Heart right ventricle (tissue), 16 donors: Measurements from ENCODE around the gene DEPP1. TPM values are rescaled to one million over a fixed set of nuclear protein-coding genes. Genes with fewer than 3 reads are reported as not detected.

ENCODE experiments used
- ATAC-seq, 8 donors: fragments of 200-7000 bp; cut with Tn5 transposase; one replicate each; pipeline ENCODE4 v1.9.1; 2020; ENCODE audit warnings: mild to moderate bottlenecking in 8 of 8, moderate library complexity in 8 of 8, moderate number of reproducible peaks in 1 of 8
- DNase-seq, 2 donors: peaks; one replicate each; pipeline ENCODE4 v3.0.0-alpha.2; 2020
- H3K27ac ChIP-seq, 10 donors: fragments of 200-600 bp; sonication (generic) in 2 of 10; one replicate each; pipeline versions ENCODE4 v1.5.0 to v1.8.0; 2020 to 2022; ENCODE audit warnings: mild to moderate bottlenecking in 3 of 10
- H3K27me3 ChIP-seq, 7 donors: fragments of 200-600 bp; one replicate each; pipeline ENCODE4 v1.8.0; 2021 to 2022; ENCODE audit warnings: mild to moderate bottlenecking in 2 of 7
- H3K36me3 ChIP-seq, 9 donors: fragments of 200-600 bp; sonication (generic) in 1 of 9; one replicate each; pipeline versions ENCODE4 v1.5.0 to v1.8.0; 2020 to 2022; ENCODE audit warnings: mild to moderate bottlenecking in 2 of 9
- H3K4me1 ChIP-seq, 9 donors: fragments of 200-600 bp; sonication (generic) in 1 of 9; one replicate each; pipeline versions ENCODE4 v1.5.0 to v1.8.0; 2020 to 2022; ENCODE audit warnings: mild to moderate bottlenecking in 4 of 9
- H3K4me3 ChIP-seq, 10 donors: fragments of 200-600 bp; sonication (generic) in 2 of 10; one replicate each; pipeline versions ENCODE4 v1.5.0 to v1.8.0; 2020 to 2022; ENCODE audit warnings: mild to moderate bottlenecking in 7 of 10, moderate library complexity in 2 of 10
- H3K9me3 ChIP-seq, 11 donors: fragments of 200-600 bp in 10 of 11; sonication (generic) in 2 of 11; one replicate each; pipeline versions ENCODE4 v1.5.0 to v1.8.0; 2013 to 2022; ENCODE audit warnings: mild to moderate bottlenecking in 2 of 11, control low read depth in 1 of 11, moderate library complexity in 1 of 11
- WGBS, 2 donors: extraction: QIAGEN DNeasy Blood & Tissue Kit; methylation state at CpG; one replicate each; pipeline ENCODE4 v1.1.7; 2013; ENCODE audit warnings: inconsistent platforms in 1 of 2; 5-methylcytosine and 5-hydroxymethylcytosine counted together
- intact Hi-C, 10 donors: fragments of 100-400 bp; cut with DNase I; formaldehyde crosslinking; loops; one replicate each; pipeline versions ENCODE4 v1.11.1 to v1.14.2; 2022
- polyA plus RNA-seq, 2 donors: library from polyadenylated mRNA; stranded (reverse); fragments of 200-250 nt; gene quantifications; one replicate each; pipeline ENCODE4 v1.2.3, GENCODE V29; 2013
- total RNA-seq, 10 donors: library from RNA; stranded (reverse); fragmentation: NEBNext Ultra II Directional in 3 of 10; extraction: Animal tissue kit (Norgen Biotek cat#: 25700) in 3 of 10; gene quantifications; one replicate each; pipeline versions ENCODE4 v1.2.1 to v1.2.4, GENCODE V29; 2021 to 2023
- TF ChIP-seq, protein P1 (sequence below), 9 donors: fragments of 200-600 bp; sonication (generic) in 2 of 9; IDR thresholded peaks; one replicate each; pipeline versions ENCODE4 v1.5.0 to v1.8.0; 2021 to 2022; ENCODE audit warnings: antibody characterized with exemption in 9 of 9, mild to moderate bottlenecking in 5 of 9, moderate library complexity in 1 of 9
- donor health status: Arrhythmogenic right ventricular cardiomyopathy.
- donor health status: ischemic (EF 13 %, LVEDD 7.1; RV severe dilation, severe dysfunction).
- donor health status: healthy with polysubstance abuse.
- donor health status: DM: no; HTN: yes; CAD: no.
- donor health status: DM: no; HTN: no; CAD: no.
- donor health status: ischemic (EF 25% LVEDD 6.9; RV normal size, moderate dysfunction).
- donor health status: ischemic (EF 25% LVEDD 5.7; RV mildly dilated, moderate dysfunction).
- donor health status: healthy.
- donor health status: DM: yes; HTN: yes; CAD: no.
- donor health status: Ischemic cardiomyopathy.
- donor health status: ischemic (EF 35%, LVEDD 5.7; RV mildly dilated, moderate dysfunction).
- donor health status: nonischemic (EF 11% LVEDD 7.7; RV severe dilation, severe dysfunction).
- donor health status: DM: yes; HTN: yes; CAD: no.
- donor health status: PGD.
- donor health status: ischemic (EF 29% LVEDD 5.4; RV normal size, mild dysfunction).
- donor health status: nonischemic (EF 23%, LVEDD 6.1; RV moderate dilation, normal function).

DEPP1 gene
- total and polyA plus RNA-seq, 12 donors: 10.0 to 172 (median 25.1) TPM

GRCh38 chr10:44935966-44936295 is 42.7 kb downstream of the DEPP1 start:
- TF ChIP-seq, protein P1, sequence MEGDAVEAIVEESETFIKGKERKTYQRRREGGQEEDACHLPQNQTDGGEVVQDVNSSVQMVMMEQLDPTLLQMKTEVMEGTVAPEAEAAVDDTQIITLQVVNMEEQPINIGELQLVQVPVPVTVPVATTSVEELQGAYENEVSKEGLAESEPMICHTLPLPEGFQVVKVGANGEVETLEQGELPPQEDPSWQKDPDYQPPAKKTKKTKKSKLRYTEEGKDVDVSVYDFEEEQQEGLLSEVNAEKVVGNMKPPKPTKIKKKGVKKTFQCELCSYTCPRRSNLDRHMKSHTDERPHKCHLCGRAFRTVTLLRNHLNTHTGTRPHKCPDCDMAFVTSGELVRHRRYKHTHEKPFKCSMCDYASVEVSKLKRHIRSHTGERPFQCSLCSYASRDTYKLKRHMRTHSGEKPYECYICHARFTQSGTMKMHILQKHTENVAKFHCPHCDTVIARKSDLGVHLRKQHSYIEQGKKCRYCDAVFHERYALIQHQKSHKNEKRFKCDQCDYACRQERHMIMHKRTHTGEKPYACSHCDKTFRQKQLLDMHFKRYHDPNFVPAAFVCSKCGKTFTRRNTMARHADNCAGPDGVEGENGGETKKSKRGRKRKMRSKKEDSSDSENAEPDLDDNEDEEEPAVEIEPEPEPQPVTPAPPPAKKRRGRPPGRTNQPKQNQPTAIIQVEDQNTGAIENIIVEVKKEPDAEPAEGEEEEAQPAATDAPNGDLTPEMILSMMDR (IDR thresholded peaks at IDR 0.05): no peak
- WGBS, 2 donors: 30 to 40% methylated on average over 3 of the region's 3 CpGs
- H3K9me3 ChIP-seq: no peaks in the 10 kb centered on the region
- peak in 1 of 8 donors; percentile 0 for ATAC-seq
- no peaks in the 10 kb centered on the region for H3K27me3 ChIP-seq
- no peaks in the 10 kb centered on the region for H3K36me3 ChIP-seq
- intact Hi-C loops: loop anchor here in 2 of 10 donors (5.0 to 10.0 kb wide), 4 partner anchors 36 to 299 kb away; partner anchors contain the start of gene ZNF22 (in 1 of the 2)
- no peak for DNase-seq
- H3K4me1 ChIP-seq: peaks cover 9 to 76% (median 43%) of the 10 kb centered on the region in 9 donors
- H3K4me3 ChIP-seq: no peak overlapping the region
- H3K27ac ChIP-seq: peak overlapping the region in 8 of 10 donors; percentile 22 to 76 (median 62)

DNA sequence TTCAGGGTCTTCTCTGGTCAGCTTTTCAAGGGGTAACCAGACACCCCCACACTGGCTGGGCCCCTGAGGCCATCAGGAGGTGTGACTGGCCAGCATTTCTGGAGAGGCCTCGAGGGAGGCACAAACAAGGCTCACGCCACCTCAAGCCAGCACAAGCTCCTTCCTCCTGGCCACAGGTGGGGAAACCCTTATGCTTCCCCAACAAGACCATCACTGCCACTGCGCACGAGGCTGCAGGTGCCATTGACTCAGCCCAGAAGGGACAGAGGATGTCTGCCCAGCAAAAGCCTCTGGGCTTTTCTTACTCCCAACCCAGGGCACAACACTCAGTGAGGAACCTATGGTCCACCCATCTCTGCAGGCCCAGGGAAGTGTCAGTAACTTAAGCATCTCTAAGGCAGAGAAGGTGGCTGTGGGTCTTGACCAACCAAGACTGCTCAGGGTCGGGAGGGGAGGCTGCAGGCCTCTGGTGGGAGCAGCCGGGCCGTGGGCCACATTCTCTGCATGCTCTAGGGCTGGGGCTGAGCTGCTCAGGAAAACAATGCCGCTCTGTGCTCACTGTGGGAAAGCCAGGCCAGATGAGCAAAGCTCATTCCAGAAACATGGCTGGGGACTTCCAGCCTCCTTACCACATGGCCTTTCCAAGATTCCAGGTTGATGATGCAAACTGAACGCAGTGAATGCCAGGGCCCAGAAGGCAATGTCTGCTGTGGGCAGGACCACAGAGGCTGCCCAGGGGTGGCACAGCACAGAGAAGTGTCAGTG is 43.2 kb downstream of the DEPP1 start:
- 49 to 55% methylated on average over 9 of the region's 9 CpGs for WGBS, 2 donors
- no peaks in the 10 kb centered on the region for H3K27me3 ChIP-seq
- H3K36me3 ChIP-seq: no peaks in the 10 kb centered on the region
- DNase-seq (peak; percentile 67 to 70), ATAC-seq (peak; percentile 70 to 86 (median 75))
- H3K27ac ChIP-seq: peak overlapping the region in 9 of 10 donors; percentile 41 to 76 (median 63)
- H3K4me3 ChIP-seq: no peak overlapping the region
- H3K4me1 ChIP-seq: peaks cover 9 to 76% (median 43%) of the 10 kb centered on the region in 9 donors
- H3K9me3 ChIP-seq: no peaks in the 10 kb centered on the region
- intact Hi-C loops: loop anchor here in 2 of 10 donors (5.0 to 10.0 kb wide), 4 partner anchors 37 to 299 kb away; partner anchors contain the start of gene ZNF22 (in 1 of the 2)
- TF ChIP-seq, protein P1 (IDR thresholded peaks at IDR 0.05): peak in 1 of 9 donors; percentile 10

GRCh38 chr10:44934416-44935200 is 44.0 kb downstream of the DEPP1 start:
- peak; percentile 33 to 49 for DNase-seq
- WGBS, 2 donors: 64 to 68% methylated on average over 18 of the region's 18 CpGs
- Histone ChIP-seq H3K27ac (peak overlapping the region in 9 of 10 donors; percentile 41 to 76 (median 63)), H3K27me3 (no peaks in the 10 kb centered on the region), H3K4me1 (peaks cover 9 to 68% (median 43%) of the 10 kb centered on the region in 9 donors), H3K4me3 (no peak overlapping the region), H3K9me3 (no peaks in the 10 kb centered on the region), H3K36me3 (no peaks in the 10 kb centered on the region)
- intact Hi-C loops: loop anchor here in 7 of 10 donors (1.0 to 10.0 kb wide), 8 partner anchors 38 to 300 kb away; partner anchors contain the start of genes DEPP1 (in 1 of the 7) and ZNF22 (in 1 of the 7)
- TF ChIP-seq, protein P1 (IDR thresholded peaks at IDR 0.05): no peak
- peak in 3 of 8 donors; percentile 7 to 16 (median 16) for ATAC-seq
